AG09319 (cell line): Measurements from ENCODE around the gene CADM3.

ENCODE experiments used
- DNase-seq: peaks from one replicate; pipeline ENCODE4 v3.0.0-alpha.2; 2010; ENCODE audit warnings: low read depth; ENCODE audit errors: extremely low read depth
- CTCF ChIP-seq: IDR thresholded peaks from 2 replicates; pipeline ENCODE4 v1.5.1; 2011; ENCODE audit warnings: low read depth, mild to moderate bottlenecking, inconsistent platforms, low read length, moderate library complexity

The CADM3 gene

GRCh38 chr1:159162516-159163265 is 8.7 kb upstream of the CADM3 start:
- no peak for DNase-seq
- TF ChIP-seq CTCF, result no peak

DNA sequence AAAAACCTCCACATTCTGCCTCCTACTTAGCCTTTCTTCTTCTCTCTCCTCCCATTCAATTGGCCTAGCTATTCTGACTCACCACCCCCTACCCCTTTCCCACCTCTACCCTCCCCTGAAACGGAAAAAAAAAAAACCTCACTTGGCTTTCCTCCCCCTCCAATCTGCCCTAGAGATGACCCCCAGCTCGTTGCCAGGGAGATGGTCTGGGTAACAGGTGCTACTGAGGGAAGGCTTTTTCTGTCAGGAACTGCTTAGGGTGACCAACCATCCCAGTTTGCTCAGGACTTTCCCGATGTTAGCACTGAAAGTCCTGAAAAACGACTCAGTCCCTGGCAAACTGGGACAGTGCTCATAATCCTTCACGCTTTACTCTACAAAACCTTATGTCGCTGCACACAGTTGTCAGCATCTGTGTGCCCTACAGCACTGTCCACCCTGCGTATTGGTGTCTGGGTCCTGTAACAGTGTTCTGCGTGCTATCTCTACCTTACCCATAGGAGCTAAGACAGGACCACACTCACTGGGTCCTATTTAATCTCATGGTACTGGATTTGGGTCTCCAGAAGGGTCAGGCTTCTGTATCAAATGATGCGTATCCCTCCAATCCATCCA is 7.7 kb upstream of the CADM3 start:
- no peak for TF ChIP-seq CTCF
- DNase-seq, result no peak

GRCh38 chr1:159168043-159168442 is 3.4 kb upstream of the CADM3 start:
- DNase-seq, result no peak
- no peak for TF ChIP-seq CTCF

DNA sequence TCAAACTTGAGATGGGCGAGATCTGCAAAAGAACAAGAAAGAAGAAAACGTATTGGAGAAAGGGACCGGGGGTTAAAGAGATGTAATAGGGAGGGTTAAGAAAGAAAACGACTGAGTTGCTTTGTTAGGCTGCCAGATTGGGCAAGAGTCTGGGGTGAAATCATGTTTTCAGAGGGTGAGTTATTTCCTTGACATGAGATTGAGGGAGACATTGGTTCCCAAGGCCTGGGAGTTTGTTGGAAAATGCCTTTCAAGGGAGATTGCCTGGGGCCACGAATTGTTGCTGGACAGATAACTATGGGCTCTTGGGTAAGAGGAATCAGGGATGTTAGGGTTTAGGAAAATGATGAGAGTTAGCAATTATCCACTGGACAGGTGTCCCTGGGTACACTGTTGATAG is 776 bp upstream of the CADM3 start:
- no peak for DNase-seq
- no peak for TF ChIP-seq CTCF

- no peak for TF ChIP-seq CTCF
- DNase-seq, result no peak
Observed at GRCh38 chr1:159171688-159172501, 480 bp downstream of the CADM3 start.

DNA sequence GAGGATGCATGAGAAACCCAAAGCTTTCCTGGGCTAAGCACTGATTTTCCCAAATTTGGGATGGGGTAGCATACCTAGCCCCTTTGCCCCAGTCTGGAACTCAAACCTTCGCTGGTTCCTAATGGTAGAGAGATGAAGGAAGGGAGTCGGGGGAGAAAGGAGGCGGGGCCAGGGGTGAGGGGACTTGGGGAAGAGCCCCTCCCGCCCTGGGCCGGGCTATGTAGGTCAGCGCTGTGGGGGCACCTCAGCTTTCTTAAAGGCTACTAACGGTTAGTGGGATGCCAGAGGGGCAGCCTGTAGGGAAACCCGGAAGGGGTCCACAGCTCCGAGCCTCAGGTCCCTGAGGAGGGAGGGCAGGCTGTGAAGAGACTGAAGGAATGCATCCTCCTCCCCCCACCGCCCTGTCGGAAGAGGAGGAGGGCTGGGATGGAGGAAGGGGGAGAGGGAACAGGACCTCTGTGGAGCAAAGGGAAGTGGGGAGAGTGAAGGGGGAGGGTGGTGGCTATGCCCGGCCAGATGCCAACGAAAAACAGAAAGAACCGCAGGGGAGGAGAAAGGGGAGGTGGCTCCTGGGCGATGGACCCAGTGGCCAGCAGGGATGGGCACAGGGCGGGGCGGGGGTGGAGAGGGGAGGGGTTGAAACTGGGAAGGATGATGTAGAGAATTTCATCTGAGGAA is 1.3 kb downstream of the CADM3 start:
- TF ChIP-seq CTCF, result no peak
- no peak for DNase-seq
